ENCODE measurements around the gene ULBP1. TPM values are rescaled to one million over a fixed set of nuclear protein-coding genes. Genes with fewer than 3 reads are reported as not detected.

Gene ULBP1
- polyA plus RNA-seq, 1 donor (not counting 4 experiments of a cell fraction or from before 2014, with no cell fraction given): 2.2 TPM

DNA sequence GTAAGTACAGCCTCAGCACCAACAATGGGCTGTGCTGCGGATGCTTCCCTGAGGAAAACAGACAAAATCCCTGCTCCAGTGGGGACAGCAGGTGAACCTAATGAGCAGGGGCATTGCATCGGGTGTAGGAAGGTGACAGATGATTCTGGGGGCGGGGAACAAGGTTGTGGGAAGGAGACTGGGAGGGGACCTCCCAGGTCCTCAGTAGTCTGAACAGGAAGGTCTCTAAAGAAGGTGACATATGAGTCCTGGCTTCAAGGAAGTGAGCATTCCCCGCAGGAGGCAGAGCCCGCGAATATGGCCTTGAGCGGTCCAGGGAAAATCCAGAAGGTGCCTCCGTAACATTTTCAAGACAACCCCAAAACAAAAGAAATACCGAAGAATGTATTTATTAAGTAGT lies 19.4 kb downstream of the ULBP1 start:
- H3K9ac ChIP-seq (ENCODE audit: control insufficient read depth, extremely low read depth, insufficient read depth, low read length): no peak overlapping the region
- H3K4me2 ChIP-seq (ENCODE audit: control insufficient read depth, extremely low read depth, insufficient read depth, low read depth, low read length): no peak overlapping the region
- no peaks in the 10 kb centered on the region for H3K4me1 ChIP-seq (ENCODE audit: control insufficient read depth, extremely low read depth, insufficient read depth, low read length)
- no peaks in the 10 kb centered on the region for H3K36me3 ChIP-seq (ENCODE audit: control insufficient read depth in 2 of 2, extremely low read depth in 1 of 2, insufficient read depth in 2 of 2, low read length in 2 of 2)
- H3K9me1 ChIP-seq (ENCODE audit: control insufficient read depth, extremely low read depth, insufficient read depth, low read length): no peaks in the 10 kb centered on the region
- DNase-seq (ENCODE audit: low read depth, low spot score): no peak
- H4K20me1 ChIP-seq (ENCODE audit: control insufficient read depth, extremely low read depth, insufficient read depth, low read length): no peaks in the 10 kb centered on the region
- dilution Hi-C loops (cut with MboI; ENCODE audit: extremely low pct_ligation_motif_present, low sequenced_read_pairs): no loop called here
- H3K79me2 ChIP-seq (ENCODE audit: control insufficient read depth, insufficient read depth, low read length): no peaks in the 10 kb centered on the region
- no peak overlapping the region for H2AFZ ChIP-seq (ENCODE audit: control insufficient read depth, low read length)
- no peak overlapping the region for H3K4me3 ChIP-seq (ENCODE audit: control insufficient read depth in 2 of 3, extremely low read depth in 1 of 3, insufficient read depth in 2 of 3, low read depth in 1 of 3, low read length in 3 of 3)
- H3K27ac ChIP-seq (ENCODE audit: control insufficient read depth, insufficient read depth, low read length): no peak overlapping the region
- peaks cover 66% of the 10 kb centered on the region for H3K27me3 ChIP-seq (ENCODE audit: control insufficient read depth, extremely low read depth, insufficient read depth, low read length)
- H3K9me3 ChIP-seq (ENCODE audit: control insufficient read depth, low read depth, low read length): no peaks in the 10 kb centered on the region
- no peak for FAIRE-seq
- TF ChIP-seq, protein P1, sequence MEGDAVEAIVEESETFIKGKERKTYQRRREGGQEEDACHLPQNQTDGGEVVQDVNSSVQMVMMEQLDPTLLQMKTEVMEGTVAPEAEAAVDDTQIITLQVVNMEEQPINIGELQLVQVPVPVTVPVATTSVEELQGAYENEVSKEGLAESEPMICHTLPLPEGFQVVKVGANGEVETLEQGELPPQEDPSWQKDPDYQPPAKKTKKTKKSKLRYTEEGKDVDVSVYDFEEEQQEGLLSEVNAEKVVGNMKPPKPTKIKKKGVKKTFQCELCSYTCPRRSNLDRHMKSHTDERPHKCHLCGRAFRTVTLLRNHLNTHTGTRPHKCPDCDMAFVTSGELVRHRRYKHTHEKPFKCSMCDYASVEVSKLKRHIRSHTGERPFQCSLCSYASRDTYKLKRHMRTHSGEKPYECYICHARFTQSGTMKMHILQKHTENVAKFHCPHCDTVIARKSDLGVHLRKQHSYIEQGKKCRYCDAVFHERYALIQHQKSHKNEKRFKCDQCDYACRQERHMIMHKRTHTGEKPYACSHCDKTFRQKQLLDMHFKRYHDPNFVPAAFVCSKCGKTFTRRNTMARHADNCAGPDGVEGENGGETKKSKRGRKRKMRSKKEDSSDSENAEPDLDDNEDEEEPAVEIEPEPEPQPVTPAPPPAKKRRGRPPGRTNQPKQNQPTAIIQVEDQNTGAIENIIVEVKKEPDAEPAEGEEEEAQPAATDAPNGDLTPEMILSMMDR (optimal IDR thresholded peaks at IDR 0.05 in 1 of 3, IDR thresholded peaks at IDR 0.05 in 1 of 3, conservative IDR thresholded peaks at IDR 0.05 in 1 of 3; ENCODE audit: extremely low read depth in 1 of 3, insufficient read depth in 2 of 3, low read length in 3 of 3): no peak
- TF ChIP-seq EZH2 (IDR thresholded peaks at IDR 0.05; ENCODE audit: low read length): no peak

- FAIRE-seq: no peak
- TF ChIP-seq, protein P1 (optimal IDR thresholded peaks at IDR 0.05 in 1 of 3, IDR thresholded peaks at IDR 0.05 in 1 of 3, conservative IDR thresholded peaks at IDR 0.05 in 1 of 3; ENCODE audit: extremely low read depth in 1 of 3, insufficient read depth in 2 of 3, low read length in 3 of 3): no peak
- TF ChIP-seq EZH2 (IDR thresholded peaks at IDR 0.05; ENCODE audit: low read length): no peak
- peaks cover 72% of the 10 kb centered on the region for H3K27me3 ChIP-seq (ENCODE audit: control insufficient read depth, extremely low read depth, insufficient read depth, low read length)
These were observed 21.0 kb downstream of the ULBP1 start for GRCh38 chr6:149984773-149985172.

More at GRCh38 chr6:149984773-149985172, 21.0 kb downstream of the ULBP1 start:
- H3K4me3 ChIP-seq (ENCODE audit: control insufficient read depth in 2 of 3, extremely low read depth in 1 of 3, insufficient read depth in 2 of 3, low read depth in 1 of 3, low read length in 3 of 3): no peak overlapping the region
- peaks cover 3% of the 10 kb centered on the region for H3K4me1 ChIP-seq (ENCODE audit: control insufficient read depth, extremely low read depth, insufficient read depth, low read length)
- DNase-seq (ENCODE audit: low read depth, low spot score): no peak
- H3K9me1 ChIP-seq (ENCODE audit: control insufficient read depth, extremely low read depth, insufficient read depth, low read length): no peaks in the 10 kb centered on the region
- H3K27ac ChIP-seq (ENCODE audit: control insufficient read depth, insufficient read depth, low read length): no peak overlapping the region
- dilution Hi-C loops (cut with MboI; ENCODE audit: extremely low pct_ligation_motif_present, low sequenced_read_pairs): no loop called here
- no peak overlapping the region for H2AFZ ChIP-seq (ENCODE audit: control insufficient read depth, low read length)
- H4K20me1 ChIP-seq (ENCODE audit: control insufficient read depth, extremely low read depth, insufficient read depth, low read length): no peaks in the 10 kb centered on the region
- H3K9me3 ChIP-seq (ENCODE audit: control insufficient read depth, low read depth, low read length): peaks cover 6% of the 10 kb centered on the region
- no peaks in the 10 kb centered on the region for H3K36me3 ChIP-seq (ENCODE audit: control insufficient read depth in 2 of 2, extremely low read depth in 1 of 2, insufficient read depth in 2 of 2, low read length in 2 of 2)
- no peak overlapping the region for H3K9ac ChIP-seq (ENCODE audit: control insufficient read depth, extremely low read depth, insufficient read depth, low read length)
- no peaks in the 10 kb centered on the region for H3K79me2 ChIP-seq (ENCODE audit: control insufficient read depth, insufficient read depth, low read length)
- no peak overlapping the region for H3K4me2 ChIP-seq (ENCODE audit: control insufficient read depth, extremely low read depth, insufficient read depth, low read depth, low read length)
